ENCODE measurements around the gene EWSR1. TPM values are rescaled to one million over a fixed set of nuclear protein-coding genes. Genes with fewer than 3 reads are reported as not detected.
A peak's percentile ranks its signal among the peaks of the same experiment; 100 is the strongest.
"Not testable (repeated sequence)": the region's sequence is repeated elsewhere in the genome, so short reads cannot be mapped to it uniquely, and the experiment has no call there.

EWSR1 gene
- total RNA-seq, 1 donor from 2014 or later: 121 TPM

DNA sequence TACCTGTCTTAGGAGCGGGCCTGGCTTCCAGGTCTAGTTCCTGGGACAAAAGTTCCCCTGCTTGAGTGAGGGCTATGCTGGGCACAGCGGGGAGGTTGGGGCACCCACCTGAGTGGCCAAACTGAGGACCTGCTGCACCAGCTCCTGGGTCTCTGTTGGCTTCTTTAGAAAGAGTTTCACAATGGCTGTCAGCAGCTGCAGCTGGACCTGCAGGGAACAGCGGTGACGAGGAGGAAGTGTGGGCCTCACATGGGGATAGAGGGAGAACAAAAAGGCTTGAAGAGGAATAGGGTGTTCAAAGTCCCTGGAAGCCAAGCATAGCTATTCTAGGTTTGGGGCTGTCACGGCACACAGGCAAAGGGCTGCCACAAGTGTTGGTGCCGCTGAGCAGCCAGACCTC, 74.1 kb downstream of the EWSR1 start:
- no peak for DNase-seq
- intact Hi-C loops (cut with micrococcal nuclease): no loop called here
- ATAC-seq: no peak

DNA sequence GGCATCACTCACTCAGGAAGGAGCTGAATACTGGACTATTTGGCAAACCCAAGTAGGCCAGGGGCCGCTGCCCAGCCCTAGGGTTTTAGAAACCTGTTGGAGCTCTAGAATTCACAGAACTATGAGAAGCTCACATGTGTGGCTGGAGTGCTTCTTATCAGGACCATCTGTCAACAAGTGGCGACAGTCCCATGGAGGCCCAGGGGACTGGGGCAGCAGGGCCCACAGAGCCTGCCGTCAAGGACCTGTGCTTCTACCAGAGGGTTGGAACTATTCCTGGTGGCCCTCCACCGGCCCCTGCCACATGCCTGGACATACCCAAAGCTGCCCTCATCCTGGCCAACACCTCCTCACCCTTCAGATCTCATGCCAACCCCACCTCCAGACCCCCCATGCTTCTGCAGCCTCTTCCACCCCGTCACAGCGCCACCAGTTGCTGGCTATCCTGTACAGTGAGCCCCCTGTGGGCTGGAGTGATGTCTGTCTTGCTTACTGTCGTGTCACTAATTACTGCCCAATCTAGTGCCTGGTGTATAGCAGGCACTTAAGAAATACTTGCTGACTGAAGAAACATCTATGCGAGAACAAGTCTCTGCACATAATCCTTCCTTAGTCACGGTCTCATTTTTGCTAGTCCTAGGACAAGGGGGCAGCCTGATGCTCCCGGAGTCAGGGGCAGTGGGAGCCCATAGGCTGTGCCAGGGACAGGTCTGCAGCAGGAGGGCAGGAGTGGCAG, 74.7 kb downstream of the EWSR1 start:
- intact Hi-C loops (cut with micrococcal nuclease): no loop called here
- no peak for DNase-seq
- peak; percentile 4 for ATAC-seq

DNA sequence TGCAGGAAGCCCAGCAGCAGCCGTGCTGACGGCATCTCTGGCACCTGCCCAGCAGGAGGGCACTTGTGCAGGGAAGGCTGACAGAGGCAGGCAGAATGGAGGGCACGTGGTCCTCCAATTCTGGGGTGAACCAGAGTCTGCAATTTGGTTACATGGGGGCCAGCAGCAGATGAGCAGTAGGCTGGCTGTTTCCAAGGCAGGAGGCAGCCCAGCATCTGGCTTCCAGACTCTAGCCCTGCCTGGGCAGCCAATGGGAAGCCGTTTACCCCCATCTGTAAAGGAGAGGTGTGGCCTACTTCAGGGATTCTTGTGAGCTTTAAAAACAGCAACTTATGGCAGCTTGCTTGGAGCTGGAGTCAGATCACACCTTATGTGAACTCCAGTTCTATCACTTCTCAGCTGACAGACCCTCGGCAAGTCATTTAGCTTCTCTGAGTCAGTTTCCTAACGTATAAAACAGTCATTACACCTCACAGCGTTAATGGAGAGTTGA, 75.3 kb downstream of the EWSR1 start:
- ATAC-seq (peak; percentile 82), DNase-seq (peak; percentile 86)
- intact Hi-C loops (cut with micrococcal nuclease): no loop called here

DNA sequence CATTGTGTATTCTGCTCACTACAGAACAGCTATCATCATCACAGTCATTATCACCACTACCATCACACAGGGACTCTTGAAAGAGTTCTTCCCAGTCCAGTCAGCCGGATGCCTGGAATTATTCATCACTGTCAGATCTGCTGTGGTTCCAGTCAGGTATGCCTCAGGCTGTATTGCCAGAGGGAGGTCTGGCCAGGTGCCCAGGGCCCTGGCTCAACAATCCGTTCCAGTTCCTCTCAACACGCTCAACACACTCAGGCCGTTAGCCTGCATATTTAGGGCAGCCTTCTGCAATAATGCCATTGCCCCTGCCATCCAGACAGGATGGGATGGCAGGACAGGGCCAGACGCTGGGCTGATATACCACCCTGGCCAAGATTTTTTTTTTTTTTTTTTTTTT, 76.1 kb downstream of the EWSR1 start:
- DNase-seq: peak; percentile 88
- intact Hi-C loops (cut with micrococcal nuclease): no loop called here
- ATAC-seq: peak; percentile 89

DNA sequence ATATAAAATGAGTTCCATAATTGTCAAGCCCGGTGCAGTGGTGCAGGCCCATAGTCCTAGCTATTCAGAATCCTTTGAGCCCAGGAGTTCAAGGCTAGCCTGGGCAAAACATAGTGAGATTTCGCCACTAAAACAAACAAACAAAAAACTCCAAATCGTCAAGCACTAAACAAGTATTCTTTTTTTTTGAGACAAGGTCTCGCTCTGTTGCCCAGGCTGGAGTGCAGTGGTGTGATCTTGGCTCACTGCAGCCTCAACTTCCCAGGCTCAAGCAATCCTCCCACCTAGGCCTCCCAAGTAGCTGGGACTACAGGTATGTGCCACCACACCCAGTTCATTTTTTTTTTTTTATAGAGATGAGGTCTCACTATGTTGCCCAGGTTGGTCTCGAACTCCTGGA, 76.8 kb downstream of the EWSR1 start:
- intact Hi-C loops (cut with micrococcal nuclease); ATAC-seq; DNase-seq: not testable (repeated sequence)

DNA sequence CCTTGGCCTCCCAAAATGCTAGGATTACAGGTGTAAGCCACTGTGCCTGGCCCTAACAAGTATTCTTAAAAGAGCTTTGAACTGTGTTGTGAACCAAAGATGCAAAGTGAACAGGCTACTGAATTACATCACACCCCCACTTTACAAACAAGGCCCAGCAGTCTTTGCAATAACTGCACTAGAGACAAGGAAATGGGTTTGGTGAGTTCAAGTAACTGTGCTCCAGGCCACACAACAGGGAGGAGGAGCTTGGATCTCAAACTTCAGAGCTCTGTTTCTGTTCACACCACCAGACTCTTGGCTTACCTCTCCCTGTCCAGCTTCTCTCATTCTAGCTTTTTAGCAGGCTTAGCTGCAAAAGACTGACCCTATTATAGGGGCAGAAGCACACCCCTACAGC, 77.9 kb downstream of the EWSR1 start:
- DNase-seq (no peak), ATAC-seq (no peak)
- intact Hi-C loops (cut with micrococcal nuclease): no loop called here

DNA sequence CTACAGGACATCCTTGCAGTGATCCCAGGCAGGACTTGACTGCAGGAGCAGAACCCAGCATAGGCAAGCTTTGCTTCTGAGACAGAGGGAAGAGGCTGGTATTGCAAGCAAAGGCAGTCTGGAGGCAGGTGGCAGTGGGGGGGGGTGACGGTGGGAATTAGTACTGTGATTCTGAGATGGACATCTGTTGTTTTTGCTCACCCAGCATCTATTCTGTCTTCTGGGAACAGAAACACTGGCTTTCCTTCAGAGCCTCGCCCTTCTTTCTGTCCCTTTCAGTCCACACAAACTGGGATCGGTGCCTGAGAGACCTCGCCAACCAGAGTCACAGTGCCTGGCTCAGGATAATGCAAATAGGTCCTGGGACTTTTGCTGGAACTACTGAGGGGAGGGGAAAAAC, 78.6 kb downstream of the EWSR1 start:
- intact Hi-C loops (cut with micrococcal nuclease): no loop called here
- DNase-seq: peak; percentile 58
- ATAC-seq: peak; percentile 19

DNA sequence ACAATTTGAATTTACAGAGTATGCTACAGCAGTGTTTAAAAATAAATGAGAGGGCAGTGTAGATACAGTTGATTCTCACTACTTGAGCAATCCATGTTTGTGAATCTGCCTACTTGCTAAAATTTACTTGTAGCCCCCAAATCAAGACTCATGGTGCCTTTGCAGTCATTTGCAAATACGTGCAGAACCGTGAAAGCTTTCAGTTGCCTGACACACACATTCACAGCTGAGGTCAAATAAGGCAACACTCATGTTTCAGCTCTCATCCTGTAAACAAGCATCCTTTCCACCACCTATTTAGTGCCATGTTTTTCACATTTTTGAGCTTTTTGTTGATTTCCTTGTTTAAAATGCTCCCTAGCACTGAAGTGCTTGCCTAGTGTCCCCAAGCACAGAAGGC, 80.0 kb downstream of the EWSR1 start:
- DNase-seq: no peak
- ATAC-seq: no peak
- intact Hi-C loops (cut with micrococcal nuclease): no loop called here

DNA sequence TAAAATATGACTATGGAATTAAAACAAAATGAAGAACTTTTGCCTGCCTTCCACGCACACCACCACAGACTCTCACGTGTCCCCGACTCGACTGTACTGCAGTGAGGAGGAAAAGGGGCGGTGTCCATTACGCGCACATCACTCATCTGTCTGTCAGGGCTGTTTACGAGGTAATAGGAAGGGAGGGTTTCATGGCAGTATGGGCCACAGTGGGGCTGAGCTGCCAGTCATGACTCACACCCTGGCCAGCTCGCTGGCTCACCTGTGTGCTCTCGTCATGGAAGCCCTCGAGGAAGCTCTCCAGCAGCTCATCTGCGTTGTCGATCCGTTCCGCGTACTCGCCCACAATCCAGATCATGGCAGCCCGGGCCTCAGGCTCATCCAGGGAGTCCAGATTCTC, 80.9 kb downstream of the EWSR1 start:
- no peak for ATAC-seq
- DNase-seq: no peak
- intact Hi-C loops (cut with micrococcal nuclease): no loop called here

Small RNA genes lying within 50 kb of the gene (microRNA-seq; reads per million reads assigned to microRNA genes)
- gene MIR3653 (ENCODE audit: borderline number of aligned reads): 2.9 reads per million

Other genes starting within 250 kb of the EWSR1 start
- gene C22orf31, start 206.4 kb upstream of the EWSR1 start, total RNA-seq: not detected
- 68.2 TPM for gene KREMEN1, start 195.2 kb upstream of the EWSR1 start, total RNA-seq
- gene EMID1, start 62.4 kb upstream of the EWSR1 start, total RNA-seq: 0.40 TPM
- 16.6 TPM for gene RHBDD3, start 287 bp upstream of the EWSR1 start, total RNA-seq
- 23.2 TPM for gene GAS2L1, start 38.4 kb downstream of the EWSR1 start, total RNA-seq
- 1.2 TPM for gene RASL10A, start 47.4 kb downstream of the EWSR1 start, total RNA-seq
- gene AP1B1, start 120.3 kb downstream of the EWSR1 start, total RNA-seq: 30.0 TPM
- gene RFPL1, start 170.3 kb downstream of the EWSR1 start, total RNA-seq: not detected
- 0.12 TPM for gene NEFH, start 211.9 kb downstream of the EWSR1 start, total RNA-seq